ENCODE measurements around the gene HDAC7. TPM values are rescaled to one million over a fixed set of nuclear protein-coding genes. Genes with fewer than 3 reads are reported as not detected.

HDAC7 gene
- total RNA-seq, 5 donors from 2014 or later (not counting 1 experiment from before 2014, with no cell fraction given), result 142 to 192 (median 165) TPM

- CTCF ChIA-PET, result interaction anchor here (1.2 to 1.9 kb wide), 3 partner anchors 9 to 34 kb away, joined by 3 to 7 read pairs (median 5); no protein-coding TSS in a partner anchor
- no peak for ATAC-seq (replicated peaks in 1 of 4)
Observed at GRCh38 chr12:47733142-47733541, 86.6 kb downstream of the HDAC7 start.

More at GRCh38 chr12:47733142-47733541, 86.6 kb downstream of the HDAC7 start:
- peaks cover 0 to 2% of the 10 kb centered on the region in 2 experiments for H3K4me1 ChIP-seq (ENCODE audit: control insufficient read depth in 1 of 2, extremely low read depth in 1 of 2, insufficient read depth in 2 of 2, low read length in 2 of 2)
- H3K9me3 ChIP-seq, result no peaks in the 10 kb centered on the region
- WGBS (ENCODE audit: insufficient coverage), result 95% methylated on average over 4 of the region's 4 CpGs
- no peak for DNase-seq
- POLR2A ChIA-PET, result interaction anchor here in 1 of 2 donors (0.5 kb wide), 1 partner anchor 25 kb away, joined by 6 read pairs; the partner anchor contains the start of gene RAPGEF3
- H3K9me3 Mint-ChIP-seq, result no peaks in the 10 kb centered on the region
- no peaks in the 10 kb centered on the region for H3K27me3 ChIP-seq (replicated peaks in 1 of 2; ENCODE audit: control insufficient read depth in 2 of 2, extremely low read depth in 1 of 2, insufficient read depth in 2 of 2, low read length in 1 of 2)
- no peak overlapping the region for H3K4me3 Mint-ChIP-seq
- no peaks in the 10 kb centered on the region for H3K36me3 ChIP-seq (ENCODE audit: control insufficient read depth in 2 of 2, extremely low read depth in 1 of 2, insufficient read depth in 1 of 2, low read length in 1 of 2)
- H3K4me3 ChIP-seq (ENCODE audit: control insufficient read depth in 1 of 2, extremely low read depth in 1 of 2, low read length in 1 of 2), result no peak overlapping the region
- H3K27ac ChIP-seq (ENCODE audit: low read length), result no peak overlapping the region
- no peaks in the 10 kb centered on the region for H3K27me3 Mint-ChIP-seq
- H3K36me3 Mint-ChIP-seq, result no peaks in the 10 kb centered on the region
- peaks cover 0 to 2% (median 0%) of the 10 kb centered on the region in 3 donors for H3K4me1 Mint-ChIP-seq
- H3K27ac Mint-ChIP-seq, result no peak overlapping the region

Other genes with a start within 250 kb of the HDAC7 start
- gene RPAP3, start 113.9 kb downstream of the HDAC7 start, total RNA-seq, result 10 to 100 TPM; 24.0 to 33.5 (median 29.4) TPM
- gene ENDOU, start 94.4 kb downstream of the HDAC7 start, total RNA-seq, result not detected
- under 1 TPM; 0.25 to 0.99 (median 0.82) TPM for gene RAPGEF3, start 61.0 kb downstream of the HDAC7 start, total RNA-seq
- 10 to 100 TPM in 3 of 5 donors, 1 to 10 TPM in 2; 5.8 to 13.7 (median 10.2) TPM for gene SLC48A1, start 46.7 kb downstream of the HDAC7 start, total RNA-seq
- gene VDR, start 85.1 kb upstream of the HDAC7 start, total RNA-seq, result 1 to 10 TPM in 3 of 5 donors, under 1 TPM in 2; 0.43 to 4.1 (median 3.2) TPM
- 10 to 100 TPM; 25.8 to 36.5 (median 31.3) TPM for gene TMEM106C, start 143.7 kb upstream of the HDAC7 start, total RNA-seq
- gene COL2A1, start 184.6 kb upstream of the HDAC7 start, total RNA-seq, result not detected